GM23338 (cell line): ENCODE measurements around the gene UGT1A7. TPM values are rescaled to one million over a fixed set of nuclear protein-coding genes. Genes with fewer than 3 reads are reported as not detected.

Experiments used
- ATAC-seq: fragments of 200-7000 bp; cut with Tn5 transposase; 3 replicates; pipeline ENCODE4 v1.9.1; 2020
- DNase-seq: peaks from one replicate; pipeline ENCODE4 v3.0.0-alpha.2; 2015; ENCODE audit warnings: low spot score
- H2AFZ ChIP-seq: fragments of 200-600 bp; sonication (generic); 2 replicates; pipeline ENCODE4 v1.8.0; 2016; ENCODE audit warnings: antibody characterized with exemption, mild to moderate bottlenecking, moderate library complexity
- H3F3A ChIP-seq: fragments of 200-600 bp; sonication (generic); replicated peaks from 2 replicates; pipeline ENCODE4 v1.8.0; 2017; ENCODE audit warnings: antibody characterized with exemption, mixed run types, low read depth
- H3K27ac ChIP-seq: fragments of 200-600 bp; sonication (generic); 2 replicates; pipeline ENCODE4 v1.6.1; 2016; ENCODE audit warnings: low read depth
- H3K27me3 ChIP-seq: fragments of 200-600 bp; sonication (generic); 2 replicates; pipeline ENCODE4 v1.8.0; 2016; ENCODE audit warnings: mild to moderate bottlenecking, mixed run types, moderate library complexity; ENCODE audit not compliant: insufficient read depth
- H3K36me3 ChIP-seq: fragments of 200-600 bp; sonication (generic); 2 replicates; pipeline ENCODE4 v1.8.0; 2016; ENCODE audit warnings: mild to moderate bottlenecking; ENCODE audit not compliant: insufficient read depth
- H3K4me1 ChIP-seq: fragments of 200-600 bp; sonication (generic); 2 replicates; pipeline ENCODE4 v1.8.0; 2016; ENCODE audit warnings: mild to moderate bottlenecking, moderate library complexity; ENCODE audit not compliant: insufficient read depth
- H3K4me2 ChIP-seq: fragments of 200-600 bp; sonication (generic); 2 replicates; pipeline ENCODE4 v1.7.1; 2017; ENCODE audit warnings: mixed run types
- H3K4me3 ChIP-seq: fragments of 200-600 bp; sonication (generic); 2 replicates; pipeline ENCODE4 v1.6.1; 2016; ENCODE audit warnings: mixed run types
- H3K79me2 ChIP-seq: fragments of 200-600 bp; sonication (generic); replicated peaks from 2 replicates; pipeline ENCODE4 v1.8.0; 2017; ENCODE audit warnings: mild to moderate bottlenecking; ENCODE audit not compliant: insufficient read depth
- H3K9me2 ChIP-seq: fragments of 200-600 bp; sonication (generic); 2 replicates; pipeline ENCODE4 v1.8.0; 2017; ENCODE audit not compliant: insufficient read depth
- H4K20me1 ChIP-seq: fragments of 200-600 bp; sonication (generic); replicated peaks from 2 replicates; pipeline ENCODE4 v1.8.0; 2017; ENCODE audit warnings: mild to moderate bottlenecking; ENCODE audit not compliant: insufficient read depth
- H3K27ac Mint-ChIP-seq: 2 replicates; pipeline ENCODE4 v1.8.0; 2020; ENCODE audit warnings: inconsistent platforms, mild to moderate bottlenecking, moderate library complexity, mixed read lengths
- H3K27me3 Mint-ChIP-seq: 3 replicates; pipeline ENCODE4 v1.8.0; 2022; ENCODE audit warnings: low read depth, mild to moderate bottlenecking, moderate library complexity, mixed read lengths, inconsistent platforms; ENCODE audit not compliant: insufficient read depth, poor library complexity
- H3K36me3 Mint-ChIP-seq: 3 replicates; pipeline ENCODE4 v1.8.0; 2021; ENCODE audit warnings: low read depth, mild to moderate bottlenecking, inconsistent platforms, moderate library complexity, mixed read lengths
- H3K4me1 Mint-ChIP-seq: 3 replicates; pipeline ENCODE4 v1.8.0; 2020; ENCODE audit warnings: mild to moderate bottlenecking, inconsistent platforms, mixed read lengths
- H3K4me3 Mint-ChIP-seq: 3 replicates; pipeline ENCODE4 v1.8.0; 2021; ENCODE audit warnings: moderate library complexity, mild to moderate bottlenecking, inconsistent platforms, mixed read lengths
- H3K9me3 Mint-ChIP-seq: 3 replicates; pipeline ENCODE4 v1.8.0; 2020; ENCODE audit warnings: moderate library complexity, mild to moderate bottlenecking, inconsistent platforms, mixed read lengths
- CTCF ChIP-seq, 2 experiments: fragments of 200-600 bp in 1 of 2; sonication (generic) in 1 of 2; conservative IDR thresholded peaks; 2 replicates each; pipeline versions ENCODE4 v1.5.1 to v1.6.1; 2016 to 2017; ENCODE audit warnings: antibody characterized with exemption in 2 of 2, low read depth in 2 of 2, mild to moderate bottlenecking in 2 of 2, moderate library complexity in 1 of 2
- ETS1 ChIP-seq: IDR thresholded peaks from 2 replicates; pipeline ENCODE4 v1.6.1; 2016; ENCODE audit warnings: antibody characterized with exemption
- EZH2 ChIP-seq: fragments of 200-600 bp; sonication (generic); IDR thresholded peaks from one replicate; pipeline ENCODE4 v1.8.0; 2017; ENCODE audit warnings: antibody characterized with exemption, mild to moderate bottlenecking, low read depth; ENCODE audit not compliant: unreplicated experiment
- EZH2phosphoT487 ChIP-seq: fragments of 200-600 bp; sonication (generic); IDR thresholded peaks from one replicate; pipeline ENCODE4 v1.8.1; 2018; ENCODE audit warnings: antibody characterized with exemption; ENCODE audit not compliant: unreplicated experiment
- JUNB ChIP-seq: IDR thresholded peaks from one replicate; pipeline ENCODE4 v1.6.1; 2016; ENCODE audit warnings: antibody characterized with exemption; ENCODE audit not compliant: unreplicated experiment
- NANOG ChIP-seq: IDR thresholded peaks from 2 replicates; pipeline ENCODE4 v1.6.1; 2016; ENCODE audit warnings: antibody characterized with exemption, borderline replicate concordance
- POLR2AphosphoS5 ChIP-seq: IDR thresholded peaks from 2 replicates; pipeline ENCODE4 v1.6.1; 2016; ENCODE audit warnings: antibody characterized with exemption, low read depth
- REST ChIP-seq: IDR thresholded peaks from one replicate; pipeline ENCODE4 v1.6.1; 2018; ENCODE audit warnings: antibody characterized with exemption; ENCODE audit not compliant: unreplicated experiment
- ZNF114 ChIP-seq: fragments of 250-450 bp; sonication (Bioruptor Pico); IDR thresholded peaks from 2 replicates; pipeline ENCODE4 v1.5.0; 2020; ENCODE audit warnings: mild to moderate bottlenecking, moderate library complexity
- polyA plus RNA-seq: library from polyadenylated mRNA; unstranded; fragments of >200 nt; fragmentation: Nextera tagmentation; extraction: Ambion mirVana; gene quantifications from 2 replicates; pipeline ENCODE4 v1.2.1, GENCODE V29; 2016
- total RNA-seq: library from RNA; depleted of rRNA; stranded (reverse); fragments of >200 nt; shearing (Covaris generic); gene quantifications from 2 replicates; pipeline ENCODE4 v1.2.3, GENCODE V29; 2014

Gene UGT1A7
- total and polyA plus RNA-seq, 2 experiments from 2014 or later, result not detected

- H3K36me3 Mint-ChIP-seq, result peaks cover 3% of the 10 kb centered on the region; the same call in 1 of the 3 replicates
- H3K27me3 Mint-ChIP-seq, result peaks cover 3% of the 10 kb centered on the region
- no peaks in the 10 kb centered on the region for H3K4me1 Mint-ChIP-seq
- Histone ChIP-seq H3F3A (no peaks in the 10 kb centered on the region), H2AFZ (no peak overlapping the region), H3K27ac (no peak overlapping the region), H4K20me1 (no peaks in the 10 kb centered on the region), H3K79me2 (no peaks in the 10 kb centered on the region), H3K4me3 (no peak overlapping the region), H3K9me2 (no peaks in the 10 kb centered on the region), H3K36me3 (no peaks in the 10 kb centered on the region), H3K27me3 (no peaks in the 10 kb centered on the region), H3K4me1 (no peaks in the 10 kb centered on the region), H3K4me2 (no peak overlapping the region)
- TF ChIP-seq EZH2, result no peak
- DNase-seq, result no peak
- no peak overlapping the region for H3K27ac Mint-ChIP-seq
- no peak overlapping the region for H3K4me3 Mint-ChIP-seq
- peaks cover 40% of the 10 kb centered on the region for H3K9me3 Mint-ChIP-seq
- ATAC-seq, result no peak
Measured at GRCh38 chr2:233743464-233744259, 62.0 kb downstream of the UGT1A7 start.

- DNase-seq (no peak), ATAC-seq (no peak)
- H3K27me3 Mint-ChIP-seq, result peaks cover 2% of the 10 kb centered on the region
- peaks cover 9% of the 10 kb centered on the region for H3K36me3 Mint-ChIP-seq
- Histone ChIP-seq H3K4me2 (no peak overlapping the region), H2AFZ (no peak overlapping the region), H3K27ac (no peak overlapping the region), H3K27me3 (no peaks in the 10 kb centered on the region), H3K4me1 (no peaks in the 10 kb centered on the region), H3K36me3 (no peaks in the 10 kb centered on the region), H4K20me1 (no peaks in the 10 kb centered on the region), H3K9me2 (no peaks in the 10 kb centered on the region), H3K79me2 (no peaks in the 10 kb centered on the region), H3F3A (no peaks in the 10 kb centered on the region), H3K4me3 (no peak overlapping the region)
- no peak overlapping the region for H3K27ac Mint-ChIP-seq
- H3K4me3 Mint-ChIP-seq, result no peak overlapping the region
- no peaks in the 10 kb centered on the region for H3K4me1 Mint-ChIP-seq
- peaks cover 38% of the 10 kb centered on the region for H3K9me3 Mint-ChIP-seq
- TF ChIP-seq NANOG (no peak), REST (no peak), EZH2phosphoT487 (no peak), CTCF (conservative IDR thresholded peaks at IDR 0.05; ENCODE audit: low read depth in 2 of 2) (no peak), ZNF114 (CRISPR knock-in tag) (no peak), JUNB (no peak), POLR2AphosphoS5 (no peak), ETS1 (no peak)
Measured at GRCh38 chr2:233745073-233745755, 63.5 kb downstream of the UGT1A7 start.
